MCF 10A (cell line): Measurements from ENCODE around the gene KIF2C. TPM values are rescaled to one million over a fixed set of nuclear protein-coding genes. Genes with fewer than 3 reads are reported as not detected.

Experiments
- BruUV-seq: library from RNA; stranded (reverse); fragments of 400-500 nt; replicated peaks from 2 replicates; lab custom pipeline; 2021; lab: Mats Ljungman, UMichigan
- CTCF ChIA-PET: fragments of 300-600 bp; sonication (Branson Sonifier 250); formaldehyde crosslinking; extraction: SDS; loops from one replicate; lab custom pipeline; 2021; ENCODE audit warnings: antibody characterized with exemption, inconsistent platforms; lab: Yijun Ruan, JAX
- POLR2A ChIA-PET: fragments of 300-600, 350-650 bp; sonication (Branson Sonifier 250); formaldehyde crosslinking; extraction: SDS; loops from one replicate; lab custom pipeline; 2020; ENCODE audit warnings: antibody characterized with exemption, inconsistent platforms; lab: Yijun Ruan, JAX
- DNase-seq: peaks from one replicate; pipeline ENCODE4 v3.0.0-alpha.2; 2018; ENCODE audit not compliant: unreplicated experiment
- H3K27ac Mint-ChIP-seq: one replicate; pipeline ENCODE4 v1.8.0; 2022; ENCODE audit warnings: mild to moderate bottlenecking, low read depth, mixed read lengths; ENCODE audit not compliant: unreplicated experiment
- H3K27me3 Mint-ChIP-seq: one replicate; pipeline ENCODE4 v1.8.0; 2022; ENCODE audit warnings: mixed read lengths; ENCODE audit not compliant: insufficient read depth, unreplicated experiment
- H3K36me3 Mint-ChIP-seq: one replicate; pipeline ENCODE4 v1.8.0; 2022; ENCODE audit warnings: mild to moderate bottlenecking, moderate library complexity, mixed read lengths; ENCODE audit not compliant: insufficient read depth, unreplicated experiment
- H3K4me1 Mint-ChIP-seq: one replicate; pipeline ENCODE4 v1.8.0; 2022; ENCODE audit warnings: mixed read lengths; ENCODE audit not compliant: insufficient read depth, unreplicated experiment
- H3K4me3 Mint-ChIP-seq: one replicate; pipeline ENCODE4 v1.8.0; 2022; ENCODE audit warnings: mild to moderate bottlenecking, moderate library complexity, mixed read lengths; ENCODE audit not compliant: unreplicated experiment
- H3K9me3 Mint-ChIP-seq: one replicate; pipeline ENCODE4 v1.8.0; 2022; ENCODE audit warnings: mixed read lengths; ENCODE audit not compliant: unreplicated experiment
- CTCF ChIP-seq: fragments of 200-600 bp; IDR thresholded peaks from one replicate; pipeline ENCODE4 v1.8.0; 2022; ENCODE audit warnings: antibody characterized with exemption, mild to moderate bottlenecking; ENCODE audit not compliant: unreplicated experiment
- intact Hi-C: fragments of 100-400 bp; cut with micrococcal nuclease; formaldehyde crosslinking; loops from 2 replicates; pipeline ENCODE4 v1.14.1; 2022
- total RNA-seq: library from RNA; stranded (reverse); gene quantifications from 2 replicates; pipeline ENCODE4 v1.2.3, GENCODE V29; 2022

KIF2C gene
- total RNA-seq, 1 experiment from 2014 or later = 25.1 TPM

GRCh38 chr1:44787506-44787905, 47.9 kb downstream of the KIF2C start:
- H3K4me1 Mint-ChIP-seq = peaks cover 7% of the 10 kb centered on the region
- no peaks in the 10 kb centered on the region for H3K9me3 Mint-ChIP-seq
- CTCF ChIA-PET = interaction anchor here (1.4 to 1.5 kb wide), 2 partner anchors 10 to 520 kb away, joined by 3 read pairs; no protein-coding TSS in a partner anchor
- POLR2A ChIA-PET = interaction anchor here (4.2 kb wide), 1 partner anchor 11 kb away, joined by 36 read pairs; the partner anchor contains the start of gene RPS8
- BruUV-seq = no TSS peak
- H3K27me3 Mint-ChIP-seq = no peaks in the 10 kb centered on the region
- no peak overlapping the region for H3K27ac Mint-ChIP-seq
- no peak overlapping the region for H3K4me3 Mint-ChIP-seq
- DNase-seq = no peak
- H3K36me3 Mint-ChIP-seq = peaks cover 5% of the 10 kb centered on the region
- no peak for TF ChIP-seq CTCF
- intact Hi-C loops = no loop called here

GRCh38 chr1:44788120-44788860, 48.7 kb downstream of the KIF2C start, which contains the start of gene BEST4:
Gene BEST4 (minus strand): TSS chr1:44788170. CDS start chr1:44787705, 465 bp downstream.
- H3K36me3 Mint-ChIP-seq = no peaks in the 10 kb centered on the region
- POLR2A ChIA-PET = interaction anchor here (3.7 to 4.2 kb wide), 2 partner anchors 12 to 58 kb away, joined by 15 to 36 read pairs; partner anchors contain the start of genes RNU5D-1 and RPS8
- BruUV-seq = no TSS peak
- H3K27me3 Mint-ChIP-seq = no peaks in the 10 kb centered on the region
- no peak within 1 kb of the TSS for H3K4me3 Mint-ChIP-seq
- H3K4me1 Mint-ChIP-seq = peaks cover 9% of the 10 kb centered on the region
- CTCF ChIA-PET = interaction anchor here (1.1 to 1.5 kb wide), 2 partner anchors 61 to 519 kb away, joined by 3 read pairs; no protein-coding TSS in a partner anchor
- intact Hi-C loops = no loop called here
- DNase-seq = no peak
- H3K9me3 Mint-ChIP-seq = no peaks in the 10 kb centered on the region
- TF ChIP-seq CTCF = no peak
- no peak within 1 kb of the TSS for H3K27ac Mint-ChIP-seq

GRCh38 chr1:44790968-44791801, 51.5 kb downstream of the KIF2C start:
- no peaks in the 10 kb centered on the region for H3K9me3 Mint-ChIP-seq
- ChIA-PET POLR2A (interaction anchor here (0.7 to 4.2 kb wide), 6 partner anchors 9 to 79 kb away, joined by 3 to 36 read pairs (median 8); partner anchors contain the start of genes PLK3, RNU5D-1 and RPS8), CTCF (interaction anchor here (0.5 to 1.5 kb wide), 5 partner anchors 7 to 1046 kb away, joined by 3 to 6 read pairs (median 4); no protein-coding TSS in a partner anchor)
- BruUV-seq = no TSS peak
- no peak overlapping the region for H3K27ac Mint-ChIP-seq
- H3K36me3 Mint-ChIP-seq = no peaks in the 10 kb centered on the region
- H3K4me1 Mint-ChIP-seq = peaks cover 7% of the 10 kb centered on the region
- intact Hi-C loops = no loop called here
- TF ChIP-seq CTCF = no peak
- H3K4me3 Mint-ChIP-seq = no peak overlapping the region
- DNase-seq = no peak
- H3K27me3 Mint-ChIP-seq = no peaks in the 10 kb centered on the region
